HG02798 (cell line): ENCODE results near the gene NDUFS6.
A peak's percentile ranks its signal among the peaks of the same experiment; 100 is the strongest.
"Not testable (repeated sequence)": the region's sequence is repeated elsewhere in the genome, so short reads cannot be mapped to it uniquely, and the experiment has no call there.

Source experiments
- ATAC-seq: cut with Tn5 transposase; IDR thresholded peaks from one replicate; pipeline ENCODE4 v1.9.1; 2021; ENCODE audit warnings: mild to moderate bottlenecking; ENCODE audit not compliant: unreplicated experiment, poor library complexity

The NDUFS6 gene

DNA sequence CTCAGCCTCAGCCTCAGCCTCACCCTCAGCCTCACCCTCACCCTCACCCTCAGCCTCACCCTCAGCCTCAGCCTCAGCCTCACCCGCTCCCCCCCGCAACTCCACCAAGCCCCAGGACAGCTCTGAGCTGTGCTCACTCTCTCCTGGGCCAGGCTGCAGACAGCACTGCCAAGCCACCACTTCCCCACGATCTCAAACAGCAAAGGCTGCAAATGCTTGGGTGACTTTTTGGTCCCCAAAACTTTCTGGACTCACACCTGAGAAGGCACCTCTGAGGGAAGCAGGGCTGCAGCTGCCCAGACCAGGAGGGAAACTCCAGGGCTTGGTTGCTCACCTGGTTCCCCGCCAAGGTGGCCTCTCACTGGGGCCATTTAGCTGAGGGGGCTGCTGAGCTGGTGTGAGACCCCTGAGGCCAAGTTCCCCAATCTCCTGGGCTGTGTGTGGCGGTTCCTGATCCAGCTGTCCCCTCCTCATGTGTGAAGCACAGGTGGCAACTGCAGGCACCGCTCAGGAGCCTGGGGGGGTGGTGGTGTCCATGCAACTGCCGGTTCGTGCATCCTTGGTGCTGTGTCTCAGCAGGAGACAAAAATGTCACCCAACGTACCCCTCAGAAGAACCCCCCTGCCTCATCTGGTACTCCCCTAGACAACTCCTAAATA, 19.4 kb upstream of the NDUFS6 start:
- ATAC-seq = no peak

DNA sequence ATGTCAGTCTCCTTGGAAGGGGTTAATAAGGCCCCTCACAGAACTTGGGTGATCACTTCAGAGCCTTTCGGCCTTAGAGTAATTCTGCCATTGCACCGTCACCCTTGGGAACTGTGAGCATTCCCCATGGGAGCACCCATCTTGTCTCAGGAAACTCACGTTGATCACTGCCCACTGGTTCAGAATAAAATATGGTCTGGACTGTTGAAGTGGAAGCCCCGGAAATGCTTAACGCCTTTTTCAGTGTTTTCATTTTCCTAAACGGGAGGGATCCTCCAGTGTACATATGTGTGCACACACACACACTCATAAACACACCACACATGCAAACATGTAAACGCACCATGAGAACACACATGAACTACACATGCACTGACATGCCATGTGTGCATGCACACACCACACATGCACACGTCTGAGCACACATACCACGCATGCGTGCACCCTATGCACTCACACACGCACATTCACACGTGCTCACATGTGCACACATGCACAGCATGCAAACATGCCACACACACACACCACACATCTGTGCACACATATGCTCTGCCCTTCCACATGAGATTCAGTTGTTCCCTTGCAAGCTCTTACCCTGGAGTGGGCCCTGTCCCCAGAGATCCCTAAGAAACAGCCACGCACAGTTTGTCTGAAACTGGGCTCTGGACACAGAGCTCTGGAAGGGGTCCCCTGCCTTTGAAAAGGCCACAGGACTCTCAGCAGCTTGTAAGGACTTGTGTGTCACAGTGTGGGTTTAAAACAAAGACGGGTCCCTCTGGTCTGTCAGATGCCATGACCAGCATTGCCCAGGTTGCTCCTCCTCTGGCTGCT, 18.6 kb upstream of the NDUFS6 start:
- ATAC-seq = peak; percentile 18

DNA sequence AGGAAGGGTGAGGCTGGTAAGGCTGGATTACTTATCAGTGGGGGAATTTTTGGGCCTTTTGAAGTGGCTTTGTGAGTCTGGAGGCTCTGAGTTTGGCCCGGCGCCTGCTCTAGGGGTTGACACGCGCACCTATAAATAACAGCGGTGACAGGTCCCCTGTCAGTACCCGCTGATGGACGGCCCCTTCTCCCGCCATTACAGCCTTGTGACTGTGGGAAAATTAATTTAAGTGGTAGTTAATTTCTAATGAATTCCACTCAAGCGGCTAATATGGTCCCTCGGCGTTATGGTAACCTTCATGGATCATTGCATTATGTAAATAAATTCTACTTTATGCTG, 18.0 kb upstream of the NDUFS6 start:
- ATAC-seq = peak; percentile 70

DNA sequence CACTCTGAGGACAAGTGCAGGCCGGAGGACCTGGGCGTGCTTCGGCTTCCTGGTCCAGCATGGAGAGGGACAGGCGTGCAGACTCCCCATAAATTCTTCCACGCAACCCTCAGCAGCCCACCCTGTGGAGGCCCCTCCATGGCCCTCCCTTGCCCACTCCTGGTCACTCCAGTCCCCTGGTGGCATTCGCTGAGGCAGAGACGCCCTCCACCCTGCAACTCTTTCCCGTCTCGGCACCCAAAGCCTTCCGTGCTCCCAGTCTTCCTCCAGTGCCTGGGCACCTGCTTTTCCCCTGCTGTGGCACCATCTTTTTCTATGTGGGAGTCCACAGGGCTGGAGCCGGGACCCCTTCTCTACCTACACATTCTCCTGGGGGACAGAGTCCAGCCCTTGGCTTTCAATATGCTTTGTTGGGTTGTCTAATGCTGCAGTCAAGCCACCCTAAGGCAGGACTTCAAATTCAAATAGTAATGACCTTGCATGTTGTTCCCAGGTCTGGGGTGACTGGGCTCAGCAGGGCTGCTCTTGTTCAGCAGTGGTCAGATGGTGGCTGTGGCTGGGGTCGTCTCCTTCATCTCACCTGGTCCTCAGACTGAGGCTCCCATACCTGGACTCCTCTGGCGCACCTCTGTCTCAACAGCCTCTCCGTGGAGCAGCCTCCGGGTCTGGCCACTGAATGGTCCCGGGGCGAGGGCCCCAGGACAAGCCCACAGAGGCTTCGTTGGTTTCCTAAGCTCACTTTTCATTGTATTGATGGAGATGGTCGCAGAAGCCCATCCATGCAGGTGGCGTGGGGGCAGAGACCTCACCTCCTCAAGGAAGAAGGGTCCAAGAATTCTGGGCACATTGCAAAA, 16.8 kb upstream of the NDUFS6 start:
- ATAC-seq = no peak

DNA sequence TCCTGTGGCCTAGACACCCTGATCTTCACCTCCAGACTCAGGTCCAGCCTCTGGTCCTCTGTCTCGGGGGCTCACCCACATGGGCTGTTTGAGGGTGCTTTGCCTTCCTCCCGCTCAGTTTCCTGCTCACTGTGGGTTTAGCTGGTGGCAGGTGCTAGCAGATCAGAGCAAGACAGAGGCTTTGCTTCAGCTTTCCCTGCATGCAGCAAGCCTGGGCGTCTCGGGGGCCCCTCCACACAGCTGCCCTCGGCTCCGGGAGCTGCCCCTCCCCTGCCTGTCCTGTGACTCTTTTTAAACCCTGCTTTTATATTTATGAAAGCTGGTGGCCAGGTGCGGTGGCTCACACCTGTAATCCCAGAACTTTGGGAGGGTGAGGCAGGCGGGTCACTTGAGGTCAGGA, 16.1 kb upstream of the NDUFS6 start:
- no peak for ATAC-seq

DNA sequence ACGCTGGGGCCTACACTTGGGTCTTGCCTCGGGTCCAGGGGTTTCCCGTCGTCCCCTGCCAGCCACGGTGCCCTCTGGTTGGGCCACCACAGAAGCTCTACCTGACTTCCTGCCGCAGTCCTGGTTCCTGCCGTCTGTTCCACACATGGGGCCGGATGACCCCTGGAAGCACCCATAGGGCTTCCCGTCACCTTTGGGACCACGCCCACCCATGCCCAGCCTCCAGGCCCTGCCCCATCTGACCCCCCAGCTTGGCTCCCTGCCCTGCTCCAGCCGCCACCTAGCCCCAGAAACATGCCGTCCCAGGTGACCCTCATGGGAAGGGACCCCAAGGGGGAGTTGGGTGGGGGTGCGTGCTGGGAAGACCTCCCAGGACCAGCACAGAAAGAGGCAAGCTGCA, 15.2 kb upstream of the NDUFS6 start:
- no peak for ATAC-seq

DNA sequence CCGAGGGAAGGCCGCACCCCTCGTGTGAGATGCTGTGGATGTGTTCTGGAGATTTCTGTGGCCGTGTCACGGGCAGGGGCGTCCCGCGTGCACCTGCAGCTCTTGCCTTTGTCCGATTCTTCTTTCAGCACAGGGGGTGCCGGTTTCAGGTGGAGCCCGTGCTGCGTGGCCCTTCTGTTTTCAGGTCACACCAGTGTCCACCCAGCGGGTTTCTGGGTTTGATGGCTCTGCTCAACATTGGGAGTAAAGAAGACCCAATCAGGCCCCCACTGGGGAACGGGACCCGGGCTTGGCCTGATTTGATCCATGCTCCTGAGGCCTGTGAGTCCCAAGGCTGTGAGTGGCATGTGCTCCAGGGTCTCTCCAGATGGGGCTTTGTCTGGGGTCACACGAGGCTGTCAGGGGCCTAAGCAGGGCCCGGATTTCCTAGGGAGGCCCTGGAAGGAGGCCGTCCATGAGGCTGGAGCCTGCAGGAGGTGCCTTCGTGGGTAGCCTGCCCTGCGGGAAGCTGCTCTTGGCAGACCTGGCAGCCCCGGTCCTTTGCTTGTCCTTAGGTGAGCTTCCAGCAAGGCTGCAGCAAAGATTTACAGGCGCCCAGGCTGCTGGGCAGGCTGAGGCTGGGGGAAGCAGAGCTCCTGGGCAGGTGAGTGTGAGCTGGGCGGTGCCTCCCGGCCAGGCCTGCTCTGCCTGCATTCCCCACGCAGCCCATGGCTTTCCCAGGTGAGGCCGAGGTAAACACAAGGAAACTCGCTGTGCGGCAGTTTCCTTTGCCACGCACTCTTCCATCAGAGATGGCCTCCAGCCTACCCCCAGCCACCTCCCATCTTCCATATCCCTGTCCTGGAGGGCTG, 14.4 kb upstream of the NDUFS6 start:
- no peak for ATAC-seq

DNA sequence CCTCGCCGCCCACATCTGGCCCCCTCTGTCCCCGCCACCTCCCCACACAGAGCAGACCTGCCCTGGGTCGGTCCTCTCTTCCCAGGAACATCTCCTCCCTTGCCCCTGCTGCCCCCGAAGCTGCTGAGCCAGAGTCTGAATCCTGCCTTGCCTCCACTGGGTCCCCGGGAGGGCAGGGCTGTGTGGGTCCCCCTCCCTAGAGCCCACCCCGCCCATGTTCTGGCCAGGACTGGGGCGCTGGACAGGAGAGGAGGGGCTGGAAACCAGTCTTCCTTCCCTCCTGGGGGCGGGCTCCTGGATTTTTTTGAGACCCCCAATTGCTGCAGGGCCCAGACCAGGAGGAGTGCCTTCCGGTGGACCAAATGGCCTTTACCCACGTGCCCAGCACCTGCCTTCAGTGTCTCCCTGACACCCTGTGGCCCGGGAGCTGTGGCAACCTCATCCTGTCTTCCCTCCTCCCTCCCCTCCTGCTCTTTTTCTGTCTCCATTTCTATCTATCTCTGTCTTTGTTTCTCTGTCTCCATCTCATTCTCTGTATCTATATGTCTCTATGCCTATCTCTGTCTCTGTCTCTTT, 13.6 kb upstream of the NDUFS6 start:
- no peak for ATAC-seq

DNA sequence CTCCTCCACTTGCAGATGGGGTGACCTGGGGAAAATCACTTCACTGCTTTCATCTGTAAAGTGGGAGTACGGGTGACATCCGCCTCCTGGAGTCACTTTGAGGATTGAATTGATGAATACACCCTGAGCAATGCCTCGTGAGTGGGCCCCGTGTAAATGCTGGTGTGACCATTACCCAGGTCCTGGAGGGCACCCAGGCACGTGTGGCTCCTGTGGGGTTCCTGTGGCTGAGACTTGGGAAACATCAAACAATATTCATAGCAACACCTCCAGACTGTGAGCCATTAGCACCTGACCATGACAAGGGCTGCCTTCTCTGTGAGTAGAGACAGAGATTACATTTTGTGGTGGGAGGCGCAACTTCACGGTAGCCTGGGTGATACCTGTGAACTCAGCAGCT, 13.0 kb upstream of the NDUFS6 start:
- no peak for ATAC-seq

DNA sequence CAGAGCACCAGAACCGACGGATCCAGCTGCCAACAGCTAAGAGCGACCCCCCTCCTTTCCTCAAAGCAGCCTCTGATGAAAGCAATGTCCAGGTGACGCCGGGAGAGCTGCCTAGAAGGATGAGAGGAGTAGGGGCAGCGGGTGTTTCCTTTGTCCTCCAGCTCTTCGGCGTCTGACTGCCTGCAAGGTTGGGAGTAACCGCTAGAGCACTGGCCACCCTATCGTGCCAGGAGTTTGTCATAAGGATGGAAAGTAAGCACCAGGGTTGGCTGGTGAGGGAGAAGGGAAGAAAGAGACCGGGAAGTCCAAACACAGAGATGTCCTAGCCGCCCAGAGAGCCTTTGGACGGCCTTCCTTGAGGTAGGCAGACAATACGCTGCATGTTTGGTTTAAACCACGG, 12.4 kb upstream of the NDUFS6 start:
- no peak for ATAC-seq

DNA sequence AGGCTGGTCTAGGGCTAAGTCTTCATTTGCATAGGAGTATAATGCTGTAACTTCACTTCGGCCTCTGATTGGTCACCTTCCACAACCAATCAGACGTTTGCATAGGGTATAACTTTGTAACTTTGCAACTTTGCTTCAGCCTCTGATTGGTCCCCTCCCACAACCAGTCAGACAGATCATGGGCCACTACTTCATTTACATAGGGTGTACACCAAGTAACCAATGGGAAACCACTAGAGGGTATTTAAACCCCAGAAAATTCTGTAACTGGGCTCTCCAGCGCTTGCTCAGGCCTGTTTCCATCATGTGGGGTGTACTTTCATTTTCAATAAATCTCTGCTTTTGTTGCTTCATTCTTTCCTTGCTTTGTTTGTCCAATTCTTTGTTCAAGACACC, 11.8 kb upstream of the NDUFS6 start:
- not testable (repeated sequence) for ATAC-seq

DNA sequence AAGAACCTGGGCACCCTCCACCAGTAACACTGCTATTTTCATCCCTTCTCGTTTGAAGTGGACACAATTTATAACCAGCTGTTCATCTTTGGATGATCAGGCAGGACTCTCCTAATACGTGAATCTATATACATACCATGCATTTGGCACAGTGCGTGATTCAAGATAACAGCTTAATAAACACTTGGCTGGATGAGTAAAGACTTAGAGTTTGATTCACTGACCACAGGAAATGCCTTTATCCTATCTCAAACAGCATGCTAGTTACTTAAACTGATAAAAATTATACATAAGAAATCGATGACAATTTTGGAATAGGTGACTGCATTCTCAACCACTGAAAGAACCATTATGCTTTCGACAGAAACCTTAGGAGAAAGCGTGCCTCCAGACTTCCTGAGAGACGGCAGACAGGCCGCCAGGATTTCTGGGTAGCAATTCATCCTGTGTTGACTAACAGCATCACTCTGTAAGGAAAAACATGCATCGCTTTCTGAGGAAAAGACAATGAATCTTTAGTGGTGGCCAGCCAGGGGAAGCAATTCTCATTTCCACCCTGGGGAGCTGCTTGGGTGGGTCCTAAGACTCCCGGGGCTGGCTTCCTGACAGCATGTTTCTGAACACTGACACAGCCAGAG, 11.3 kb upstream of the NDUFS6 start:
- no peak for ATAC-seq

DNA sequence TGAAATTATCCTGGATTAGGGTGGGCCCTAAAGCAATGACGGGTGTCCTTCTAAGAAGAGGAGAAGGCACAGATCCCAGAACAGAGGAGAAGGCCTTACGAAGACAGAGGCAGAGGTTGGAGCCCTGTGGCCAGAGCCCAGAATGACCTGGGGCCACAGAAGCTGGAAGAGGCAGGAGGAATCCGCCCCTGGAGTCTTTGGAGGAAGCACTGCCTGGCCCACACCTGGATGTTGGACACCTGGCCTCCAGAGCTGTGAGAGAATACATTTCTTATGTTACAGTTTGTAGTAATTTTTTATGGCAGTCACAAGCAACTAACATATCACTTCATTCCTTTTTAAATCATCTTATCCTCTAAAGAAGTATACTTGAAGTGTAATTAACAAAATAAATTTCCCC, 10.0 kb upstream of the NDUFS6 start:
- ATAC-seq = no peak

DNA sequence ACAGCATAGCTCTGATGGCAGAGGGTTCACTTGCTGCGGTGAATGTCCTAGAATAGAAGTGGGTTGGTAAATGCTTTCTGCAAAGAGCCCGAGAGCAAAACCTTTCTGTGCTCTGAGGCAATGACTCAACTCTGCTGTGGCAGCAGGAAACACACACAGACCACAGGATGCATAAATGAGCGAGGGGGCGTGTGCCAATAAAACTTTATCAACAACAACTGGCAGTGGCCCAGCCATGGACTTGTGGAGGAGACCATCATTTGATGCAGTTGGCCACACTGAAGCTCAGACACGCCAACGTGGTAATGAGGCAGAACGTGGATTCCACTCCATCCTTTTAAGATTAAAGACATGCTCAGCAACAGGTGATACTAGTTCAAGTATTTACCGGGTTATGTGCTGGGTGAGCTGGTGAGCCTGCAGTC, 8.4 kb upstream of the NDUFS6 start:
- ATAC-seq = peak; percentile 96

DNA sequence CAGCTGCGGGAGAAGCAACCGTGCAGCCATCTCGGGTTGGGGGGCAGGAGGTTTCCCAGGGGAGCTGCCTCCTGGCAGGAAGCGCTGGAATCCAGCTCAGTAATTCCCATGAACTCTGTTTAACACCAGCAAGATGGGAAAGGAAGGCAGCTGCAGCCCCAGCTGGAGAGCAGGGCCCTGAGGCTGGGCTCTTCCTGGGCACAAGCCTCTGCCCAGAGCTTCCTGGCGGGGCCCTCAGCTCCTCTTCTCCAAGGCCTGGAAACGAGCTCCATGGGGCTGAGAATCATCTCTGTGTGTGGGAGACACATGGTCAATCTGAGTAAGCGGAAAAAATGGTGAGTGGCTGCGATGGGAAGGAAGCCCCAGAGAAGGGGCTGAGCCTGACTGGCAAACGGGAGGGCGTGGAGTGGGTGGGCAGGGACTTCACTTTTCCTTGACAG, 7.9 kb upstream of the NDUFS6 start:
- no peak for ATAC-seq

DNA sequence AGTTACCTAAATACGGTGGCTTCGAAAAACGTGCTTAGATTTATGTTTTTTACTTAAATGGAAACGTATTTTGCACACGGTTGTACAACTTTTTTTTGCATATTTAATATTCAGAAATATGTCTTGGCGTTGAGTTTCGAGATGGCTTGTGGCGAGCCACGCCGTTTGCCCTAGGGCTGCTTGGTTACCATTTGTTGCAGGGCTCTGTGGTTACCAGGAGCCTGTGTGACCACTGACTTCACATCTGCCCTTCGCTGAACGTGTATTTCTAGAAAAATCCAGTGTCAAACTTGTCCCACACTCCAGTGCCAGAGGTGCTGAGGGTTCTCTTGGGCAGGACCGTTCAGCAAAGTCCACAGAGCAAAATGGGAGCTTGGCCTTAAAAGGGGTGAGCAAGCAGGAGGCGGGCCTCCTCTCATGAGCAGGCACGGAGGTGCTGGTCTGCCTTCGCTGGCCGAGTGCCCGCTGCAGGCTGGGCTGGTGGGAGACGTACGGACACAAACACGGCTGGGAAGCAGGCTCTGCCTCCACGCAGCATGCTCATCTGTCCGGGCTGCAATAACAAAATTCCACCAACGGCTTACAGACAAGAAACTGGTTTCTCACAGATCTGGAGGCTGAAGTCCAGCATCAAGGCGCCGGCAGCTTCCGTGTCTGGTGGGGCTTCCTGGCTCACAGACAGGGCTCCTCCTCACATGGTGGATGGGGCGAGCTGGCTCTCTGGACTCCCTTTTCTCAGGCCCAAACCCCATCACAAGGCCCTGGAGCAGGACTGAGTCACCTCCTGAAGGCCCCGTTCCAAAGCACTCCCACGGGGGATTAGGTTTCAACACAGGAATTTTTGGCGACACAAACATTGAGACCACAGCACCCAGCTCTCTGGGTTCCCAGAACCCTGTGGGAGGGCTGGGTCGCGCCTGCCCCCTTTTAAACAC, 7.0 kb upstream of the NDUFS6 start:
- no peak for ATAC-seq

DNA sequence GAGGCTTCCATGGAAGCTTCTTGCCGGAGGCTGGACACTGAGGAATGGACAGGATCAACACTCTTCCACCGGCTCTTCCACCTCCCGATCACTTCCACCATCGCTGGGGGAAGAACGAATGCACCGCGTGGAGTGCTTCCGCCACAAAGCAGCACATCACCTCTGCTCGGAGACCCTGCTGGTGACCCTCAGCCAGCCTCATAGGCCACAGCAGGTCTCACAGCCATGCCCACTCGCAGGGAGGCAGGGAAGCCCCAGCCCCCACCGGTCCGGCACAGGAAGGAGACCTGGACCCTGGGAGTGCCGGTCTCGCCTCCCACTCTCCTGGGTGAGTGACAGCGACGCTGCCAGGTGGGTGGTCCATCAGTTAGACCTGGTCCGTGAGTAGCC, 6.3 kb upstream of the NDUFS6 start:
- no peak for ATAC-seq

DNA sequence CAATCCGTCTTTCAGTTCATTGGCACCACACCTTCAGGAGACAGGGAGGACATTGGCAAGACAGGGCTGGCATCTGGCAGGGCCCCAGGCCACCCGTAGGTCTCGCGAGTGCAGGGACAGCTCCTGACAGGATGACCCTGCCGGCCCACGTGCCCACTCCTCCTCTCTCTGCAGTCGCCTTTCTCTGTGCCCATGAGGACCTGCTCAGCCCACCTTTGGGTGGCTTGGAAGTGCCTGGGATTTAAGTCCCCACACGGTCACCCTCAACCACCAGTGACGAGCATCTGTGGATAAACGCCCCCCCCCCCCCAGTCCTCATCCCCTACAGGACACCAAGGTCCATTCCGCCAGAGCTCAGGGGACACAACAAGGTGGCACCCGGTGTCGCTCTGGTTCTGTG, 5.7 kb upstream of the NDUFS6 start:
- ATAC-seq = no peak
